SKM-1 (cell line): ENCODE measurements around the gene GARIN5B.

Experiments used
- DNase-seq: peaks from one replicate; lab custom pipeline; 2025; ENCODE audit not compliant: unreplicated experiment; lab: John Stamatoyannopoulos, UW

The GARIN5B gene

GRCh38 chr19:55324662-55325061 is 38.4 kb downstream of the GARIN5B start:
- no peak for DNase-seq

- no peak for DNase-seq
Observed at GRCh38 chr19:55322204-55322885, 40.7 kb downstream of the GARIN5B start.

GRCh38 chr19:55321466-55322137 is 41.5 kb downstream of the GARIN5B start:
- no peak for DNase-seq

- DNase-seq, result no peak
Observed at GRCh38 chr19:55320844-55321419, 42.1 kb downstream of the GARIN5B start.

GRCh38 chr19:55319785-55320184 is 43.3 kb downstream of the GARIN5B start:
- DNase-seq, result no peak

- no peak for DNase-seq
Observed at GRCh38 chr19:55316646-55317045, 46.4 kb downstream of the GARIN5B start.

GRCh38 chr19:55315956-55316525 is 47.0 kb downstream of the GARIN5B start:
- DNase-seq, result no peak

- DNase-seq, result no peak
Observed at GRCh38 chr19:55314396-55314795, 48.7 kb downstream of the GARIN5B start.

- no peak for DNase-seq
Observed at GRCh38 chr19:55312621-55313512, 50.2 kb downstream of the GARIN5B start.

- DNase-seq, result no peak
Observed at GRCh38 chr19:55311797-55312196, 51.3 kb downstream of the GARIN5B start.

GRCh38 chr19:55311397-55311796 is 51.7 kb downstream of the GARIN5B start:
- no peak for DNase-seq

GRCh38 chr19:55310498-55310897 is 52.6 kb downstream of the GARIN5B start:
- no peak for DNase-seq

GRCh38 chr19:55309448-55309847 is 53.6 kb downstream of the GARIN5B start:
- DNase-seq, result no peak

GRCh38 chr19:55308281-55308680 is 54.8 kb downstream of the GARIN5B start:
- no peak for DNase-seq

- DNase-seq, result no peak
Observed at GRCh38 chr19:55306712-55307111, 56.3 kb downstream of the GARIN5B start.

- no peak for DNase-seq
Observed at GRCh38 chr19:55305983-55306562, 57.0 kb downstream of the GARIN5B start.

- DNase-seq, result no peak
Observed at GRCh38 chr19:55305491-55305890, 57.6 kb downstream of the GARIN5B start.

- DNase-seq, result no peak
Observed at GRCh38 chr19:55304980-55305379, 58.1 kb downstream of the GARIN5B start.
